CD4-positive, alpha-beta memory T cell (primary cell): ENCODE measurements around the gene KIAA0513. TPM values are rescaled to one million over a fixed set of nuclear protein-coding genes. Genes with fewer than 3 reads are reported as not detected.
A peak's percentile ranks its signal among the peaks of the same experiment; 100 is the strongest.

Source experiments
- CTCF ChIA-PET: fragments of 350-600 bp; sonication (Branson Sonifier 250); formaldehyde crosslinking; loops from one replicate; lab custom pipeline; 2021; ENCODE audit warnings: inconsistent platforms; ENCODE audit not compliant: partially characterized antibody; lab: Charles Lee
- POLR2A ChIA-PET: fragments of 350-600 bp; sonication (Branson Sonifier 250); formaldehyde crosslinking; loops from one replicate; lab custom pipeline; 2021; ENCODE audit not compliant: partially characterized antibody; lab: Charles Lee
- DNase-seq, 5 donors: peaks; one replicate each; pipeline versions ENCODE4 v3.0.0 to v3.0.0-alpha.2; 2020 to 2022; ENCODE audit warnings: mixed read lengths in 1 of 5
- H3K27ac ChIP-seq: one replicate; pipeline ENCODE4 v1.7.0; 2013; ENCODE audit warnings: low read depth, low read length
- H3K27me3 ChIP-seq: 2 replicates; pipeline ENCODE4 v1.7.0; 2013; ENCODE audit warnings: mild to moderate bottlenecking, low read length, moderate library complexity; ENCODE audit not compliant: insufficient read depth
- H3K36me3 ChIP-seq: 2 replicates; pipeline ENCODE4 v1.7.0; 2013; ENCODE audit warnings: mild to moderate bottlenecking, low read length, moderate library complexity; ENCODE audit not compliant: insufficient read depth
- H3K4me1 ChIP-seq: 2 replicates; pipeline ENCODE4 v1.7.0; 2013; ENCODE audit warnings: mild to moderate bottlenecking, low read length, moderate library complexity; ENCODE audit not compliant: insufficient read depth
- H3K4me3 ChIP-seq, 2 donors: one replicate each; pipeline ENCODE4 v1.7.0; 2013; ENCODE audit warnings: low read length in 2 of 2, mild to moderate bottlenecking in 1 of 2
- H3K9me3 ChIP-seq, 2 donors: one replicate each; pipeline ENCODE4 v1.7.0; 2013; ENCODE audit warnings: low read length in 2 of 2, control low read depth in 1 of 2; ENCODE audit not compliant: control insufficient read depth in 1 of 2
- H3K27ac Mint-ChIP-seq, 7 donors: one replicate each; pipeline ENCODE4 v1.8.0; 2020 to 2021; ENCODE audit warnings: mixed read lengths in 7 of 7, mild to moderate bottlenecking in 6 of 7, inconsistent platforms in 3 of 7, moderate library complexity in 3 of 7
- H3K27me3 Mint-ChIP-seq, 2 donors: one replicate each; pipeline ENCODE4 v1.8.0; 2020 to 2021; ENCODE audit warnings: mixed read lengths in 2 of 2
- H3K36me3 Mint-ChIP-seq, 2 donors: one replicate each; pipeline ENCODE4 v1.8.0; 2020 to 2021; ENCODE audit warnings: mixed read lengths in 2 of 2, inconsistent platforms in 1 of 2, mild to moderate bottlenecking in 1 of 2
- H3K4me1 Mint-ChIP-seq, 4 donors: one replicate each; pipeline ENCODE4 v1.8.0; 2020 to 2021; ENCODE audit warnings: mixed read lengths in 4 of 4, mild to moderate bottlenecking in 1 of 4
- H3K4me3 Mint-ChIP-seq, 8 donors: one replicate each; pipeline ENCODE4 v1.8.0; 2020 to 2021; ENCODE audit warnings: mixed read lengths in 8 of 8, mild to moderate bottlenecking in 7 of 8, moderate library complexity in 6 of 8, inconsistent platforms in 3 of 8
- H3K9me3 Mint-ChIP-seq, 8 donors: one replicate each; pipeline ENCODE4 v1.8.0; 2020 to 2021; ENCODE audit warnings: mixed read lengths in 8 of 8, mild to moderate bottlenecking in 5 of 8, inconsistent platforms in 3 of 8, moderate library complexity in 1 of 8
- intact Hi-C: fragments of 100-400 bp; cut with micrococcal nuclease; formaldehyde crosslinking; loops from one replicate; pipeline ENCODE4 v1.15.1; 2023
- polyA plus RNA-seq, 2 donors: library from polyadenylated mRNA; unstranded; fragments of 300-500 nt; fragmentation: Illumina TruSeq; gene quantifications; one replicate each; pipeline ENCODE4 v1.2.3, GENCODE V29; 2021
- total RNA-seq, 2 experiments: library from RNA; stranded (reverse); gene quantifications; one replicate each; pipeline ENCODE4 v1.2.3, GENCODE V29; 2021

The KIAA0513 gene
- total and polyA plus RNA-seq, 4 experiments from 2014 or later = 1.3 to 19.0 (median 14.8) TPM

DNA sequence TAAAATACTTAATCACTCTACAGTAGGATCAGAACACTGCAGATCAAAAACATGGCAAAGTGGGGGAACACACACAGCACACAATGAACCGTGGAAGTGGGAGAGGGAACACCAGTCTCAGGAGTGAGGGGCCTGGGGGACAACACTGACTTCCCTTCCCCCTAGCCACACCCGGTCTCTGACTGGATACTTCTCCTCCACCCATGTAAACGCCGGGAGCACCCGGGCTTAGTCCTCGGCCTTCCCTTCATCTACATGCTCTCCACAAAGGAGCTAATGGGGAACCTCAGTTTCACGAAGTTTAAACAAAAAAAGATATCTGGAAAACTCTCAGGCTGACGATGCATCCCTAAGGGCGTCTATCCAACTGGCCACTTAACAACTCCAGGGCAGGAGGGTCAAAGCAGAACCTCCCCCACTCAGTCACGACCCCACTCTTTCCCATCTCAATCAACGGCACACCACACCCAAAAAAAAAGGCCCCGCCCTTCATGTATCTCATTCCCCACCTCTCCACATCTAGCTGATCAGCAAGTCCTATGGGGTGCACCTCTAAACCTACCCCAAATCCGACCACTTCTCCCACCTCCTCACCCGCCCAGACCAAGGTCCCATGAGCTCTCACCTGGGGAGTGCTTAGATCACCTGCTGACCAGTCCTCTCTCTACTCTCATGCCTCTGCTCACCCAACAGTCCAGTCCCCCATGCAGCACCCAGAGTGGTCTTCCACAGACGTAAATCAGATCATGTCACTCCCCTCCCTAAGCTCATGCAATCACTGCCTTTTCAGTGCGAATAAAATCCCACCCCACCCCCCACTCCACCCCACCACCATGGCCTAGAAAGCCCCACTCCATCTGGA, 23.6 kb upstream of the KIAA0513 start:
- H3K4me3 ChIP-seq = no peak overlapping the region
- peaks cover 56 to 84% (median 67%) of the 10 kb centered on the region in 4 donors for H3K4me1 Mint-ChIP-seq
- peak overlapping the region; percentile 36 to 92 (median 80) for H3K27ac Mint-ChIP-seq
- H3K36me3 Mint-ChIP-seq = peaks cover 4 to 28% of the 10 kb centered on the region in 2 donors
- ChIA-PET POLR2A (interaction anchor here (0.5 kb wide), 1 partner anchor 90 kb away, joined by 3 read pairs; no protein-coding TSS in a partner anchor), CTCF (interaction anchor here (1.5 kb wide), 1 partner anchor 83 kb away, joined by 4 read pairs; no protein-coding TSS in a partner anchor)
- no peaks in the 10 kb centered on the region for H3K27me3 ChIP-seq
- DNase-seq = no peak
- H3K4me3 Mint-ChIP-seq = peak overlapping the region in 5 of 8 donors; percentile 26 to 46 (median 33)
- H3K9me3 Mint-ChIP-seq = no peaks in the 10 kb centered on the region
- H3K4me1 ChIP-seq = peaks cover 53% of the 10 kb centered on the region
- H3K9me3 ChIP-seq = no peaks in the 10 kb centered on the region
- intact Hi-C loops = no loop called here
- H3K27ac ChIP-seq = no peak overlapping the region
- no peaks in the 10 kb centered on the region for H3K27me3 Mint-ChIP-seq
- no peaks in the 10 kb centered on the region for H3K36me3 ChIP-seq

DNA sequence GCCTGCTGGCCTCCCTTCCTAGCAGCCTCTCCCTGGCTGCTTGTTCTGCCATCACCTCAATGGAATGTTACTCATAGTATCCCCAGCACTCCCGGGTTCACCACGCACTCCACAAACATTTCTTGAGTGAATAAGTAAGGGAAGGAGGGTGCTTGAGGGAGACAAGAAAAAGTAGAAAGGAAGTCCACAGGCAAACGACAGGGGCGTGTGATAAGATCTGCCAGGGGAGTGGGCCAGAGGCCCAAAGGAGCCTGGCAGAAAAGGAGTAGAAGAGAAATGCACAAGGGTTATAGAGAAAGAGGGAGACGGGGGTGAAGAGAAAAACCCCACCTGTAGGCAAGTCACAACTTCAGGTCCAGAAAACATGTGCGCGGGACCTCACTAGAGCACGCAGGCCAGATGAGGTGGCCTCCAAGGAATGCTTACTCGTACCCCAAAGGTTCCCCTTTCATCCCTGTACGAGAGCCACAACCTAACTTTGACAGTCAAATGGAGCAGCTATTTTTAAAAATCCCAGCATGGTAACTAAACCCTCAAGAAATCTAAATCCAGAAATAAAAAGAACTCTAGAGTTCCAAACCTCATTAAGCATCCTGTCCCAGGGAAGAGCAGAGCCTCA, 22.9 kb upstream of the KIAA0513 start:
- Mint-ChIP-seq H3K4me1 (peaks cover 55 to 83% (median 68%) of the 10 kb centered on the region in 4 donors), H3K27me3 (no peaks in the 10 kb centered on the region), H3K27ac (peak overlapping the region; percentile 22 to 86 (median 64)), H3K36me3 (peaks cover 0 to 23% of the 10 kb centered on the region in 2 donors), H3K4me3 (peak overlapping the region in 4 of 8 donors; percentile 7 to 44 (median 28)), H3K9me3 (no peaks in the 10 kb centered on the region)
- ChIA-PET POLR2A (no interaction called here), CTCF (interaction anchor here (1.2 to 1.5 kb wide), 2 partner anchors 33 to 82 kb away, joined by 4 read pairs; no protein-coding TSS in a partner anchor)
- H3K9me3 ChIP-seq = no peaks in the 10 kb centered on the region
- H3K36me3 ChIP-seq = no peaks in the 10 kb centered on the region
- DNase-seq = no peak
- peaks cover 53% of the 10 kb centered on the region for H3K4me1 ChIP-seq
- no peak overlapping the region for H3K4me3 ChIP-seq
- intact Hi-C loops = no loop called here
- no peak overlapping the region for H3K27ac ChIP-seq
- no peaks in the 10 kb centered on the region for H3K27me3 ChIP-seq

DNA sequence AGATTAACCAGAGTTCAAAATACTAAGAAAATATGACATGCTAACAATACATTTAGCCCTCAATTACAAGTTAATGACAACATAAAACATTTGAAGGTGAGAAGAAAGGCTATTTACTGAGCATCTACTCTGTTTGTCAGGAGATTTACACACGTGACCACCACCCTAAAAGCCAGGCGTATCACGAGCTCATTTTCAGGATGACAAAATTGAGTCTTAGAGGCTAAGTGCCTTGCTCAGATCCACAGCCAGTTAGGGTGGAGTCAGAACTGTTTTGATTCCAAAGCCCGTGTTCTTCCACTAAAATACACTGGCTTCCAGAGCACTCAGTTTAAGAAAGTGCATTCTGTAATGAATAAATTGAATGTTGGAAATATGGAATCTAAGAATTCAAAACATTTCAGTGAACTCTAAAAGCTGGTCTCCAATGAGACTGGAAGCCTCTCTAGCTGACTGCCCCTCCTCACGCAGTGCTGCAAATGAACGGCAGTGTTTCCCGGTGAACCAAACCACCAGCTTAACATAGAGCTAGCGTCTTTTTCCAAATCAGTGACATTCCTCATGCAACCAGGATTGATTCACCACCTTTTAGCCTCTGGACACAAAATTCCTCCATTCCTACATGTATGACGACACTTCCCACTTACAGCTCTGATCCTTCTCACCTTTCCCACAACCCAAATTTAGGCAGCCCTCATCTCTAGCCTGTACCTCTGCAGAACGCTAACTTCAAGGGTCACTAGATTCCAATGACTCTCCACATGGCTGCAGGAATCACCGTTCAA, 22.1 kb upstream of the KIAA0513 start:
- H3K27ac ChIP-seq = no peak overlapping the region
- peaks cover 61% of the 10 kb centered on the region for H3K4me1 ChIP-seq
- peak overlapping the region in 2 of 8 donors; percentile 44 to 58 for H3K4me3 Mint-ChIP-seq
- intact Hi-C loops = no loop called here
- CTCF ChIA-PET = interaction anchor here (1.2 kb wide), 1 partner anchor 34 kb away, joined by 4 read pairs; no protein-coding TSS in a partner anchor
- H3K4me1 Mint-ChIP-seq = peaks cover 57 to 84% (median 75%) of the 10 kb centered on the region in 4 donors
- peak overlapping the region in 5 of 7 donors; percentile 49 to 83 (median 57) for H3K27ac Mint-ChIP-seq
- H3K36me3 Mint-ChIP-seq = peaks cover 0 to 25% of the 10 kb centered on the region in 2 donors
- POLR2A ChIA-PET = interaction anchor here (0.6 kb wide), 1 partner anchor 9 kb away, joined by 3 read pairs; no protein-coding TSS in a partner anchor
- H3K27me3 ChIP-seq = no peaks in the 10 kb centered on the region
- H3K9me3 ChIP-seq = no peaks in the 10 kb centered on the region
- no peak for DNase-seq
- no peak overlapping the region for H3K4me3 ChIP-seq
- H3K27me3 Mint-ChIP-seq = no peaks in the 10 kb centered on the region
- no peaks in the 10 kb centered on the region for H3K36me3 ChIP-seq
- no peaks in the 10 kb centered on the region for H3K9me3 Mint-ChIP-seq

DNA sequence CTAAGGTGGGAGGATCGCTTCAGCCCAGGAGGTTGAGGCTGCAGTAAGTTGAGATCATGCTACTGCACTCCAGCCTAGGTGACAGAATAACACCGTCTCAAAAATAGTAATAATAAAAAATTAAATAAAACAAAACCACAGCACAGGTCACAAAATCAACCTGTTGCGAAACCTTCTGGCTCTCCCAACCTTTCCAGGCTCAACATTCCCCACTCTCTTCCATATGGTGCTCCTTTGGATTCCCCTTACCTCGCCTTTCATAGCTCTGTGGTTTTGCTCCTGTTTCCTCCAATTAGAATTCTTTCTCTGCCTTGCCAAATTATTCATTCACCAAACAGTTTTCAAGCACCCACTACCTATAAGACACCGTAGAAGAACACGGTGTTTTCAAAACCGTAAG, 21.0 kb upstream of the KIAA0513 start:
- no peaks in the 10 kb centered on the region for H3K9me3 ChIP-seq
- peaks cover 62% of the 10 kb centered on the region for H3K4me1 ChIP-seq
- Mint-ChIP-seq H3K36me3 (peaks cover 0 to 30% of the 10 kb centered on the region in 2 donors), H3K4me3 (no peak overlapping the region), H3K9me3 (no peaks in the 10 kb centered on the region), H3K27me3 (no peaks in the 10 kb centered on the region), H3K4me1 (peaks cover 53 to 89% (median 74%) of the 10 kb centered on the region in 4 donors), H3K27ac (peak overlapping the region in 2 of 7 donors; percentile 8 to 16)
- H3K36me3 ChIP-seq = no peaks in the 10 kb centered on the region
- no peak overlapping the region for H3K27ac ChIP-seq
- CTCF ChIA-PET = interaction anchor here (2.0 kb wide), 1 partner anchor 80 kb away, joined by 6 read pairs; no protein-coding TSS in a partner anchor
- H3K4me3 ChIP-seq = no peak overlapping the region
- POLR2A ChIA-PET = interaction anchor here (0.5 kb wide), 1 partner anchor 878 kb away, joined by 3 read pairs; no protein-coding TSS in a partner anchor
- H3K27me3 ChIP-seq = no peaks in the 10 kb centered on the region
- intact Hi-C loops = no loop called here
- no peak for DNase-seq

DNA sequence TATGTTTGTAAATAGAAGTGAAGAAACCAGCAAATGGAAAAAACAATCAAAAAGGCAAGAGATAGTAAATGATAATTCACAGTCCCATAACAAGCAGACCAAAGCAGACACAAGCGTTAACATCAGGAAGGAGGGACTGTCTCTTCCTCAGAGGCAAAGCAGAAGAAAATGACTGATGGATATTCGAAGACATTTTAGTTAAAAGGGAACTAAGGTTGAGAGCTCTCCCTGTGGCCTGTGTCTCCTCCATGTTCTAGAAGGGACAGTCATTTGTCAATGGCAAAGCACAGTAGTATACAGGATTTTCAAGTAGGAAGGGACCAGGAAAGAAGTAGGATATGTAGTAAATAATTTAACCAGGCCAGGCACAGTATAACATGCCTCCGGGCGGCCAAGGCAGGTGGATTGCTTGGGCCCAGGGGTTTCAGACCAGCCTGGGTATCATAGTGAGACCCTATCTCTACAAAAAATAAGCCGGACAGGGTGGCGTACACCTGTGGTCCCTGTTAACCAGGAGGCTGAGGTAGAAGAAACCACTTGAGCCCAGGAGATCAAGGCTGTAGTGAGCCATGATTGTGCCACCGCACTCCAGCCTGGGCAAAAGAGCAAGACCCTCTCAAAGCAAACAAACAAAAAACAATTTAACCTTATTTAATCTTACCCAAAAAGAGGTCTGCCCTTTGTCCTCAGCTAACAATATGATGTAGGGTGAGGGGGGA, 19.9 kb upstream of the KIAA0513 start:
- ChIA-PET POLR2A (interaction anchor here (1.1 to 6.9 kb wide), 2 partner anchors 13 to 21 kb away, joined by 3 to 74 read pairs; partner anchors contain the start of gene KIAA0513), CTCF (interaction anchor here (2.0 kb wide), 1 partner anchor 79 kb away, joined by 6 read pairs; no protein-coding TSS in a partner anchor)
- Histone ChIP-seq H3K27ac (no peak overlapping the region), H3K36me3 (no peaks in the 10 kb centered on the region), H3K4me3 (no peak overlapping the region), H3K27me3 (no peaks in the 10 kb centered on the region), H3K4me1 (peaks cover 58% of the 10 kb centered on the region), H3K9me3 (no peaks in the 10 kb centered on the region)
- Mint-ChIP-seq H3K36me3 (peaks cover 0 to 22% of the 10 kb centered on the region in 2 donors), H3K9me3 (no peaks in the 10 kb centered on the region), H3K27ac (peak overlapping the region in 2 of 7 donors; percentile 11 to 21), H3K4me3 (peak overlapping the region in 3 of 8 donors; percentile 25 to 32 (median 25)), H3K27me3 (no peaks in the 10 kb centered on the region), H3K4me1 (peaks cover 47 to 85% (median 68%) of the 10 kb centered on the region in 4 donors)
- no peak for DNase-seq
- intact Hi-C loops = no loop called here

DNA sequence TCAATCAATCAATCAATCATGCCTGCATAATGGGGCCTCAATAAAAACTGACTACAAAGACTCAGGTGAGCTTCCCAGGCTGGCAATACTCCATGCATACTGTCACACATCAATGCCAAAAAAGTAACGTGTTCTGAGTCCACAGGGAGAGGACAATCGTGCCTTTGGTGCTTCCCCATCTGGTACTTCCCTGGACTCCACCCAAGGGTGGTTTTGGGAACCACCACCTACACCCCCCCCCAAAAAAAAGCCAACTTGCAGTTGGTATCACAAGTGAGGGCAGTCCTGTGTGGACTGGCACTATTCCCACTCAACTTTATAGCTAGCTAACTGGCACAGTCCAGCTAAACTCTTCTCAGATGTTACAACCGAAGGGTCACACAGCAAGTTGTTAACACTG, 19.3 kb upstream of the KIAA0513 start:
- Mint-ChIP-seq H3K27me3 (no peaks in the 10 kb centered on the region), H3K4me3 (peak overlapping the region in 2 of 8 donors; percentile 4 to 40), H3K27ac (peak overlapping the region in 2 of 7 donors; percentile 34 to 46), H3K36me3 (peaks cover 0 to 21% of the 10 kb centered on the region in 2 donors), H3K4me1 (peaks cover 42 to 79% (median 62%) of the 10 kb centered on the region in 4 donors), H3K9me3 (no peaks in the 10 kb centered on the region)
- DNase-seq = no peak
- Histone ChIP-seq H3K9me3 (no peaks in the 10 kb centered on the region), H3K36me3 (no peaks in the 10 kb centered on the region), H3K27me3 (no peaks in the 10 kb centered on the region), H3K4me3 (no peak overlapping the region), H3K4me1 (peaks cover 54% of the 10 kb centered on the region), H3K27ac (no peak overlapping the region)
- CTCF ChIA-PET = interaction anchor here (2.0 kb wide), 1 partner anchor 79 kb away, joined by 6 read pairs; no protein-coding TSS in a partner anchor
- POLR2A ChIA-PET = interaction anchor here (1.1 to 6.9 kb wide), 2 partner anchors 14 to 20 kb away, joined by 3 to 74 read pairs; partner anchors contain the start of gene KIAA0513
- intact Hi-C loops = no loop called here
